CD1c-positive myeloid dendritic cell (primary cell): ENCODE results near the gene STRA6.
"Not testable (repeated sequence)": the region's sequence is repeated elsewhere in the genome, so short reads cannot be mapped to it uniquely, and the experiment has no call there.

ENCODE experiments used
- DNase-seq: peaks from one replicate; pipeline ENCODE4 v3.0.0-alpha.2; 2016; ENCODE audit errors: extremely low spot score

STRA6 gene

DNA sequence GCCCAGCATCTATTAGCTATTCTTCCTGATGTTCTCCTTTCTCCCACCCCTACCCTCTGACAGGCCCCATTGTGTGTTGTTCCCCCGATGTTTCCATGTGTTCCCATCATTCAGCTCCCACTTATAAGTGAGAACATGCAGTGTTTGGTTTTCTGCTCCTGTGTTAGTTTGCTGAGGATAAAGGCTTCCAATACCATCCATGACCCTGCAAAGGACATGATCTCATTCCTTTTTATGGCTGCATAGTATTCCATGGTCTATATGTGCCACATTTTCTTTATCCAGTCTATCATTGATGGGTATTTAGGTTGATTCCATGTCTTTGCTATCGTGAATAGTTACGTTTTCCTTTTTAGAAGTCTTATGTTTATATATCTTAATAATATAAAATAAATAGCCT lies 42.2 kb downstream of the STRA6 start:
- not testable (repeated sequence) for DNase-seq

GRCh38 chr15:74159773-74160172 lies 42.8 kb downstream of the STRA6 start:
- DNase-seq = no peak

DNA sequence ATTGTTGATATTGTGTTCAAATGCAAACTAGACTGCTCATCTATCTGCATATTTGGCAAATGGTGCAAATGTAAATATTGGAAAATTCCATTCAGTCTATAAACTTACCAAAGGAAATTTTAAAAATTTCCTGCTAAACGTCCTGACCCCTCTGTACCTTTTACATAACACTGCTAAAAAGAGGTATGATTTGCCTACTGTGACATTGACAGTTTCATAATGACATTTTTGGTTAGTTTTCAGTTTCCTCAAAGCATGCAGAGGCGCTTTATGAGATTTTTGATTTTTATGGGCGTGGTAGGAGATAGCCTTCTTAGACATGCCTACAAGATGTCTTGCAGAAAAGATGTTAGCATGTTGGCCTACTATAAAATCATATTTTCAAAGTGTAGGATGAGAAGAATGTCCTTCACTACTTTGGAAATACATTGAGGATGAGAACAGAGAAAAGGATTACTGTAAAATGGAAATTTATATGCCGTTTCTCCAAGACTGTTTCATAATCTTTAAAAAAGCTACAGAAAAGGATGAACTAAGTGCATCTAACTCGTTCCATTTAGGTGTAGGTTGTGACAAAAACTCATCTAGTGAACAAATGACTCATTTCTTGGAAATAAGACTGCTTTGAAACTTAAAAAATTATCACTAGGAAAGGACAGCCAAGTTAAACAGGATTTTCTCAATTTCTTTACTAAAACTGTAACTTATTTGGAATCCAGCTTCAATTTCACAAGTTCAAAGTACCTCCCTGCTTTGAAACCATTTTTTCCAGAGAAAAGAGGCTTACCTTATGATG lies 43.5 kb downstream of the STRA6 start:
- no peak for DNase-seq

- DNase-seq = no peak
Measured at GRCh38 chr15:74157868-74158827, 44.4 kb downstream of the STRA6 start.

DNA sequence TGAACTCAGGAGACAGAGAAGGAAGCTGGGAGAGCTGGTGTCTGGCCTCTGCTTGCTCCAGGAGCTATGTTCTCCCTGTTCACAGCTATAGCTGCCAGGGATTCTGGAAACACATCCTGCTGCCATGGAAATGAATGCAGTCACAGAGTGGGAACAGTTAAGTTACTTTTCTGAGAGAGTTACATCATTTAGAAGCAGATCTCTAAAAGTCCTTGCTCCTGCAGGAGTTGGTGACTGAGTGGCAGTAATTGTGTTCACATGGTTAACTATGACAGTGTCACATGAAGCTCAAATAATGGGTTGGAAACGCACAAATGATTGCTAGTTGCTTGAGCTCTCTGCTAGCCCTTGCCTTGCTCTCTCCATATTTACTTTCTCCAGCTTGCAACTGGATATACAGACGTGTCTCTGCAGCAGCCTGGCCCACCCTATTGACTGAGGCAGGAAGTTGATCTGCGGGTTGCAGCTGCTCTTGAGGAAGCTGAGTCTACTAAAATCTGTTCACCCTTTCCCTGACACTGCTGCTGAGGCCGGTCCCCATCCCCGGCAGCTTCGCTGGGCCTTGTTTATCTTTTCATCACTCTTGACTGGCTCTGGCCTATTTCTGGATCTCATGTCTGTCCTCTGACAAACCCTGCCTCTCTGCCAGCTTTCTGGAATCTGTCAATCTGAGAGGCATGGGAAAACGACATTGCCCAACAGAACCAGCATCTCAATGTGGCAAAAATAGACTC lies 45.7 kb downstream of the STRA6 start:
- DNase-seq = no peak

GRCh38 chr15:74155766-74156417 lies 46.7 kb downstream of the STRA6 start:
- DNase-seq = no peak

DNA sequence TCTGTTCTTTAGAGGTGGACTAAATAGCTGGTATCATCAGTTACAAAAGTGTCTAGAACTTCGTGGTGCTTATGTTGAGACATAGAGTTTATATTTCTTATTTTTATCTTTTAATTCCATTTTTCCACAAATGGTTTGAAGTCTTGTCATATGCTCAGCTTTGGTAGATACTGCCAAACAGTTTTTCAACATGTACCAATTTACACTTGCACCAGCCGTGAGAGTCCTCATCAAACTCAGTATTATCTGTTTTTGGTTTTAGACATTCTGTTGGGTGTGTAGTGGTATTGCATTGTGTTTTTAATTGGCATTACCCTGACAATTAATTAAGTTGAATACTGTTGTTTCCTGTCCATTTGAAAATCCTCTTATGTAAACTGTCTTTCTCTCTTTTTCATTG lies 55.5 kb downstream of the STRA6 start:
- DNase-seq = no peak

DNA sequence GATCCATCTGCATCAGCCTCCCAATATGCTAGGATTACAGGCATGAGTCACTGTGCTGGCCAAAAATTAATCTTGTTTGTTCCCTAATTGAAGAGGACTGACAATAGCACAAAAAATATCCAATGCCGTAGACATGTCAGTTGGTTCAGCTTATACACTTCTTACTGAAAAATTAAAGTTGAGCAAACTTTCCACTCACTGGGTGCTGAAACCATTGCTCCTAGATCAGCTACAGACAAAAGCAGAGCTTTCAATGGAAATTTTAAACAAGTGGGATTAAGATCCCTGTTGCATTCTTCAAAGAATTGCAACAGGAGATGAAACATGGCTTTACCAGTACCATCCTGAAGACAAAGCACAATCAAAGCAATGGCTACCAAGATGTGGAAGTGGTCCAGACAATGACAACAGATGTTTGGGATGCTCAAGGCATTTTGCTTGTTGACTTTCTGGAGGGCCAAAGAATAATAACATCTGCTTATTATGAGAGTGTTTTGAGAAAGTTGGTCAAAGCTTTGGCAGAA lies 56.2 kb downstream of the STRA6 start:
- no peak for DNase-seq

GRCh38 chr15:74144153-74144775 lies 58.3 kb downstream of the STRA6 start:
- no peak for DNase-seq

DNA sequence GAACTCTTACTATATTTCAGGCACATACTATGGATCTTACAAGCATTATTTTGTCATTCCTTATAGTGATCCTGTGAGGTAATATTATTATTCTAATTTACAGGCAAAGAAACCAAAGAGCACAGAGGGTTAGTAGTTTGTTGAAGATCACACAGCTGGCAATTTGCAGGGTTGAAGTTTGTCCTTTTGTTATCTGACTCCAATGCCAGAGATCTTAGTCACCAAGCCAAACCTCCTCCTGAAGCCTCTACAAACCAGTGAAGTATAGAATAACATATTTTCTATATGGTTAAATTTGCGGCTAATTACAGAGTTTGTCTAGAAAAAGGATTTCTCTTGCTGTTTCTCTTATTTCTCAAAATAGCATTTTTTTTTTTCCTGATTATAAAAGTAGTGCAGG lies 61.0 kb downstream of the STRA6 start:
- no peak for DNase-seq

DNA sequence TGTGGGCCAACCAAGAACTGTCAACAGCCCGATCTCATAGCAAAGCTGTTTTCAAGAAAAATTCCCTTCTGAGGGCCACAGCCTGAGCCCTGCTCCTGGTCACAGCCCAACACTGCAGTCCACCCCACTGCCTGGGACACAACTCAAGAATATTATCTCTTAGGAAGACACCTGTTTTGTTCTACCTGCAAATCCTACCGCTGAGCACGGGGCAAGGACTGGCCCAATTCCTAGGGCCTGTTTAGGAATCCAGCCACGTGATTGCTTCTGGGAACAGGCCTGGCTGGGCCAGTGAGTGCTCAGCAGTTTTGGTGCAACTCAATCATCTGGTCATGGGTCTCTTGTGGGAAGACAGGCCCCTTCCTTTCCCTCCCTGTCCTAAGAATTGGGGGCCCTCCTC lies 63.9 kb downstream of the STRA6 start:
- DNase-seq = no peak

DNA sequence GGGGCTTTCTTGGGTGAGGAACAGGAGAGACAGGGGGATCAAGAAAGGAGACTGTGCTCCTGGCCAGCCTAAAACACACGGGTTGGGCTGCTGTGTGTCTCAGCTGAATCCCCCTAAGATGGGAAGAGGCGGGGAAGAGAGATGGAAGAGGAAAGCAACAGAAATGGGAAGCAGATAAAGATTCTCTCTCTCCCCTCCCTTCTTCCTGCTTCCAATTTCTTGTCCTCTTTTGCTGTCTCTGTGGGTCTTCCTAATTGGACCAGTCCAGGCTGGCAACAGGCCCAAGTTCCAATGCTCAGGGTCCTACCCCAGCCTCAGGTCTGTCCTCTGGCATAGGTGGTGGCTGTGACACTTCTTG lies 65.1 kb downstream of the STRA6 start:
- no peak for DNase-seq

DNA sequence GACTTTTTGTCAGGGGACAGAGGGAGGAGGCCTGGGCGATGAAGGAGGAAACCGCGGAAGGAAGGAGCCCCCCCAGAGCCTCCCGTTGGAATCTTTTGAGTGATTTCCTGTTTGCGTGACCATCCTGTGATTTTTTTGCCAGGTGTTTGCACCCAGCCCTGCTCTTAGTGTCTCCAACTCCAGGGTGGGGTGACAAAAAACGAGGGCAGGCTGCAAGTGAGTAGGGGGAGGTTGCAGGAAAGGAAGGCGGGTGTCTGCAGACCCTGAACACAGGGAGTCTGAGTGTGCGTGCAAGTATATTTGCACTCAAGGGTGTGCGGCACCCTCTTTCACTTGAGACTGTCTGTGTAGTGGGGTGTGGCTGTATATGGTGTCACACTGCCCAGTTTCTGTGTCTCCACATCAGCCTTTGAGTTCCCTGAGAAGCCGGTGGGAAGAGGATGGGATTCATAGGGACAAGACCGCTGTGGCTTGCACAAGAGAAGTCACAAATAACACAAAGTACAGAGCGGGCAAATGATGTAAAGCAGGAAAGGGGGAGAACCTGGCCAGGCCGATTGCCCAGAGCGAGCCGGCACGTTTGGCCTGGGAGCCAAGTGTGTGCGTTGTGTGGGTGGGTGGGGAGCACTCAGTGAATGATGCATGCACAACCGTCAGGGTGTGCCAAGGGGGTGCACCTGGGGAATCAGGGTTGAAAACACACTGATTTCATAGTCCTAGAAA lies 65.6 kb downstream of the STRA6 start:
- no peak for DNase-seq

- DNase-seq = no peak
Measured at GRCh38 chr15:74136540-74136813, 66.1 kb downstream of the STRA6 start.

GRCh38 chr15:74135041-74135565 lies 67.5 kb downstream of the STRA6 start:
- no peak for DNase-seq

- peak; percentile 43 for DNase-seq
Measured at GRCh38 chr15:74134387-74135027, 68.1 kb downstream of the STRA6 start.

GRCh38 chr15:74133694-74134386 lies 68.7 kb downstream of the STRA6 start:
- DNase-seq = no peak

DNA sequence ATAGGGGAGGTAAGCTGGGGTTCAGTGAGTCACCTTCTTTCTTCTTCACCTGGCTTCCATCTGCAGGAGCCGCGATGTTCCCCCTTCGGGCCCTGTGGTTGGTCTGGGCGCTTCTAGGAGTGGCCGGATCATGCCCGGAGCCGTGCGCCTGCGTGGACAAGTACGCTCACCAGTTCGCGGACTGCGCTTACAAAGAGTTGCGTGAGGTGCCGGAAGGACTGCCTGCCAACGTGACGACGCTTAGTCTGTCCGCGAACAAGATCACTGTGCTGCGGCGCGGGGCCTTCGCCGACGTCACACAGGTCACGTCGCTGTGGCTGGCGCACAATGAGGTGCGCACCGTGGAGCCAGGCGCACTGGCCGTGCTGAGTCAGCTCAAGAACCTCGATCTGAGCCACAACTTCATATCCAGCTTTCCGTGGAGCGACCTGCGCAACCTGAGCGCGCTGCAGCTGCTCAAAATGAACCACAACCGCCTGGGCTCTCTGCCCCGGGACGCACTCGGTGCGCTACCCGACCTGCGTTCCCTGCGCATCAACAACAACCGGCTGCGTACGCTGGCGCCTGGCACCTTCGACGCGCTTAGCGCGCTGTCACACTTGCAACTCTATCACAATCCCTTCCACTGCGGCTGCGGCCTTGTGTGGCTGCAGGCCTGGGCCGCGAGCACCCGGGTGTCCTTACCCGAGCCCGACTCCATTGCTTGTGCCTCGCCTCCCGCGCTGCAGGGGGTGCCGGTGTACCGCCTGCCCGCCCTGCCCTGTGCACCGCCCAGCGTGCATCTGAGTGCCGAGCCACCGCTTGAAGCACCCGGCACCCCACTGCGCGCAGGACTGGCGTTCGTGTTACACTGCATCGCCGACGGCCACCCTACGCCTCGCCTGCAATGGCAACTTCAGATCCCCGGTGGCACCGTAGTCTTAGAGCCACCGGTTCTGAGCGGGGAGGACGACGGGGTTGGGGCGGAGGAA lies 69.6 kb downstream of the STRA6 start:
- DNase-seq = no peak
